GM19397 (cell line): Measurements from ENCODE around the gene DUSP1.
A peak's percentile ranks its signal among the peaks of the same experiment; 100 is the strongest.

Experiments
- ATAC-seq: cut with Tn5 transposase; IDR thresholded peaks from one replicate; pipeline ENCODE4 v1.9.1; 2021; ENCODE audit warnings: mild to moderate bottlenecking, moderate library complexity; ENCODE audit not compliant: unreplicated experiment

DUSP1 gene

GRCh38 chr5:172782169-172783039 is 11.4 kb upstream of the DUSP1 start:
- no peak for ATAC-seq

- no peak for ATAC-seq
Observed at GRCh38 chr5:172779691-172780341, 8.8 kb upstream of the DUSP1 start.

GRCh38 chr5:172777881-172778814 is 7.2 kb upstream of the DUSP1 start:
- ATAC-seq, result peak; percentile 8

GRCh38 chr5:172776235-172776594 is 5.2 kb upstream of the DUSP1 start:
- ATAC-seq, result no peak

GRCh38 chr5:172775326-172776234 is 4.6 kb upstream of the DUSP1 start:
- no peak for ATAC-seq

GRCh38 chr5:172774561-172775315 is 3.7 kb upstream of the DUSP1 start:
- ATAC-seq, result no peak

- no peak for ATAC-seq
Observed at GRCh38 chr5:172773481-172774469, 2.8 kb upstream of the DUSP1 start.

- peak; percentile 21 for ATAC-seq
Observed at GRCh38 chr5:172772112-172772906, 1.3 kb upstream of the DUSP1 start.

GRCh38 chr5:172771439-172772111 is 580 bp upstream of the DUSP1 start:
- ATAC-seq, result no peak

GRCh38 chr5:172770374-172770674 is 671 bp downstream of the DUSP1 start:
- no peak for ATAC-seq

GRCh38 chr5:172769616-172770373 is 1.2 kb downstream of the DUSP1 start:
- no peak for ATAC-seq

- no peak for ATAC-seq
Observed at GRCh38 chr5:172769342-172769615, 1.7 kb downstream of the DUSP1 start.

- no peak for ATAC-seq
Observed at GRCh38 chr5:172768573-172769341, 2.2 kb downstream of the DUSP1 start.

GRCh38 chr5:172768098-172768572 is 2.9 kb downstream of the DUSP1 start:
- ATAC-seq, result no peak

GRCh38 chr5:172766287-172767108 is 4.5 kb downstream of the DUSP1 start:
- ATAC-seq, result no peak
